Stimulated activated naive CD4-positive, alpha-beta T cell (primary cell): ENCODE data around the gene NR1H2.
"Not testable (repeated sequence)": the region's sequence is repeated elsewhere in the genome, so short reads cannot be mapped to it uniquely, and the experiment has no call there.

Experiments
- DNase-seq, 6 experiments: peaks; one replicate each; lab custom pipeline; 2025; lab: John Stamatoyannopoulos, UW

NR1H2 gene

GRCh38 chr19:50376166-50377050, at the start of gene NR1H2:
NR1H2 (plus strand) TSS chr19:50376457; CDS start chr19:50377606, 1,149 bp downstream.
- peak; percentile 89 to 96 (median 93) for DNase-seq

DNA sequence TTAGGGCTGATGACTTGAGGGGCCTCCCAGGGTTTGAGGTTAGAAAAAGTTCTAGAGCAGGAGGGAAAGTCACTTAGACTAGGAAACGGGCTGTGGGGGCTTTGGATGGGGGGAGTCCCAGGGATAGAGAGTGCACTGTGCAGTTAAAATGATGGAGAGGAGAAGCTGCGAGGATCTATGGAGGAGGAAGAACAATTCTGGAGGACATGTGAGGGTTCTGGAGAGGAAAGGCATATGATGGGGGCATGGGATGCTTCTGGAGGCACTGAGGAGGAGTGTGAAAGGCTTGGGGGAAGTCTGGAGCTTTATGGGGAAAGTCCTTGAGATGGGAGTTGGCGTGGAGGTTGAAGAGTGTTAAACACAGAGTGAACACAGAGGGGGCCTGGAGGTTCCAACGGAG, 49.2 kb upstream of the NR1H2 start:
- peak in 1 of 6 experiments; percentile 2 for DNase-seq

DNA sequence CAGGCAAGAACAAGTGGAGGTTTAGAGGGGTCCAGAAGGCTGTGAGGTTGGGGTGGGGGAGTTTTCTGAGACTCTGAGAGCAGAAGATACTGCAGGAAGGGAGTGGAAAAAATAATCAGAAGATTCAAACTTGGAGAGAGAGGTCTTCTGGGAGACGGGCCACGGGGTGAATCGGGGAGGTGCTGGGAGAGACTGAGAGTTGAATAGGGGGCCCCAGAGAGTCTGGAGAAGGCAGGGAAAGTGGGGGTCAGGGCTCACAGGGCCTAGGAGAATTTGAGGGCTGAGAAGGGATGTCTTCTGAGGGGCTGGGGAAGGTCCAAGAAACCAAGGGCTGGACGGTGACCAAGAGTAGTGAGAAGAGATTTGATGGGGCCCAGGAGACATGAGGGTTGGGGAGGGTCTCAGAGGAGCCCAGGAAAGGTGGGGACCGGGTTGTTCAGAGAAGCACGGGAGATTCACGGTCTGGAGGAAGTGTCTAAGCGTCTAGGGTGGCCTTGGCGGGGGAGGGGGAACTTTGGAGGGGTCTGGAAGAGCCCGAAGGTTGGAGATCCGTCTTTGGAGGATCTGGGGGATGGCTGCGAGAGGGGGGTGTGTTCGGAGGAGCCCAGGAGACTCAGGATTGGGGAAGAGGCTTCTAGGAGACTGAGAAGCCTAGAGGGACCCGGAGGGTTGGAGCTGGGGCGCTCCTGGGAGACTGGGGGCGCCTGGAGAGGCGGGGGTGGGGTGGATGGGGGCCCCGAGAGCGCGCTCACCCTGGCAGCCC, 48.6 kb upstream of the NR1H2 start:
- no peak for DNase-seq

- DNase-seq: peak in 2 of 6 experiments; percentile 21 to 36
These were observed 47.9 kb upstream of the NR1H2 start for GRCh38 chr19:50328224-50328872.

DNA sequence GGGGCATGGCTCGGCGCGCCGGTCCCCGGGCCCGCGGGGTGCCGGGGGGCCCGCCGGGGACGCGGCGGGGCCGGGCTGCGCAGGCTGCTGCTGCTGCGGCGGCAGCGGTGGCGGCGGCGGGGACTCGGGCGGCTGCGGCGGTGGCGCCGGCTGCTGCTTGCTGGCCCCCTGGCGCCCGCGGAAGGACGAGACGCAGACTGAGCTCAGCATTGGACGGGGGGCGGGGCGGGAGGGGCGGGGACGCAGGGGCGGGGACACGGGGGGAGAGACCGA, 47.4 kb upstream of the NR1H2 start:
- DNase-seq: no peak

GRCh38 chr19:50329146-50329925, 46.9 kb upstream of the NR1H2 start, which contains the start of gene KCNC3:
KCNC3 (minus strand) TSS chr19:50329377; CDS start chr19:50329082, 295 bp downstream.
- DNase-seq: peak; percentile 69 to 96 (median 80)

GRCh38 chr19:50329926-50330294, 46.3 kb upstream of the NR1H2 start:
- DNase-seq: not testable (repeated sequence)

GRCh38 chr19:50330365-50331078, 45.7 kb upstream of the NR1H2 start:
- peak; percentile 46 to 83 (median 60) for DNase-seq

DNA sequence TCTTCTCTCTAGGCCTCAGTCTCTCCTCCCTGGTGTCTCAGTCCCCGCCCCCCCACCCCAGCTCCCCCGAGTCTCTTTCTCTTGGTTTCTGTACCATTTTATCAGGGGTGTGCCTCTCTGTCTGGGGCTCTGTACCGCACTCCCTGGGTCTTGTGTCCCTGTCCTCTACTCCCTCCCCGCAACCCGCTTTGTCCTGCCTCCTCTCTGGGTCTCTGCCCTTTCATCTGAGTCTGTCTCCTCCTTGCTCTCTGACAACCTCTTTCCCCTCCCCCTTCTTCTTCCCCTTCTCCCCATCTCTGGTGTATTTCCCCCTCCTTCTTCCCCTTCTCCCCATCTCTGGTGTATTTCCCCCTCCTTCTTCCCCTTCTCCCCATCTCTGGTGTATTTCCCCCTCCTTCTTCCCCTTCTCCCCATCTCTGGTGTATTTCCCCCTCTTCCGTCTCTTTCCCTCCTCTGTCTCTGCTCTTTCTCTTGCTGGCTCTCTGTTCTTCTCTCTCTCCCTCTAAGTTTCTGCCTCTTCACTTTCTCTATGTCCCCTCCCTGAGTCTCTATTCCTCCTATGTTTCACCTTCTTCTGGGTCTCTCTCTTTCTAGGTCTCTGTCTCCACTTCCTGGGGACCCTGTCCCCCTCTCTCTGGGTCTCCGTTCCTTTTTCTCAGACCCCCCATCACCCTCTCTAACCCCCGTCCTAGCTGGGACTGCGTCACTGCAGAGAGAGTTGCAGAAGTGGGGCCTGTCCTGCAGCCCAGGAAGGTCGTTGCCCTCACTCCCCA, 44.9 kb upstream of the NR1H2 start:
- DNase-seq: peak in 1 of 6 experiments; percentile 16

GRCh38 chr19:50331994-50332243, 44.3 kb upstream of the NR1H2 start:
- no peak for DNase-seq

- DNase-seq: no peak
These were observed 43.8 kb upstream of the NR1H2 start for GRCh38 chr19:50332244-50333038.

DNA sequence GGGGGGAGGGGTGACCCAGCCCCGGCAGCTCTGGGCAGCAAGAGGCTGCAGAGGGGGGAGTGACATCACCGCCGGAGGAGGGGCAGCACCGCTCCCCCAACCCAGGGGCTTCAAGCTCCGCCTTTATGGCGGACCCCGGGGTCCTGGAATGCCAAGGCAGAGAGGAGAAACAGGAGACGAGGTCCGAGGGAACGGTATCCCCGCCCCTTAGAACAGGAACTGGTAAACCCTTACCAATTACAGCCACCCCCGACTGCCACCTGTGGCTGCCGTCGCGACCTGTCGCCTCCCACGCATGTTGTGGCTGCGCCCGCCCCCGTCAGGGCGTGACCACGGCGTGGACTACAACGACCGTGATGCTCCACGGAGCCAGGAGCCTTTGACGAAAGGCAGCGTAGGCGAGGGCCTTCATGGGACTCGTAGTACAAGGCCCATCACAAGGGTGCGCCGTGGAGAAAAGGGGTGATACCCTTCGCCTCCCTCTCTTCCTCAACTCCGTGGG, 43.0 kb upstream of the NR1H2 start:
- DNase-seq: peak in 5 of 6 experiments; percentile 83 to 94 (median 85)

- peak in 5 of 6 experiments; percentile 79 to 94 (median 83) for DNase-seq
These were observed 42.3 kb upstream of the NR1H2 start for GRCh38 chr19:50333737-50334617.

DNA sequence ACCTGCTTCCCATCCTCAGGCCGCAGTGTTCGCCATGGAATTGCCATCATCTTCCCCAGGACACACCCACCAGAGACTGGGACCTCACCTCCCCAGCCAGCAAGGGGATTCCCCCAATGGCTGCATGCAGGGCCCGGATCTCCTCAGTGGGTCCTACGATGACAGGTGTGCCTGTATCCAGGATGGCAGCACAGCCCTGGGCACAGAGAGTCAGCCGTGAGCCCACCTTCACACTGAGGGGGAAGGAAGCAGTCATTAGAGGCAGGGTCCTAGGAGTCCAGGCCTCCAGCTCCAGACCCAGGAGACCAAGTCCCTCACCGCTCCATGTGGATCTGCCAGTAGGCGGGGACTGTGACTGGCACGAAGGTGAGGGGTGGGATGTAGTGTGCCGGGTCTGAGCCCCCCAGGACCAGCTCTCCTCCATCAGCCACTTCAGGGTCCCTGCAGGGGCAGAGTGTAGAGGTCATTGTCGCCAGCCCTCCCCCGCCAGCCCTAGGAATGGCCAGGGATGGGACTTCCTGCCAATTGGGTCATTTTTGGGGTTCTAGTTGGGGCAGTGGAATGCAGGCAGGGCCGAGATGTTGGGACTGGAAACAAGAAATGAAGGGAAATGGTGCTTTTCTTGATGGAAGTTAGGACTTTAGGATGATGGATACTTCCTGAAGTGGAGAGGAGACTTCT, 41.4 kb upstream of the NR1H2 start:
- no peak for DNase-seq

- not testable (repeated sequence) for DNase-seq
These were observed 39.2 kb upstream of the NR1H2 start for GRCh38 chr19:50337031-50337430.

DNA sequence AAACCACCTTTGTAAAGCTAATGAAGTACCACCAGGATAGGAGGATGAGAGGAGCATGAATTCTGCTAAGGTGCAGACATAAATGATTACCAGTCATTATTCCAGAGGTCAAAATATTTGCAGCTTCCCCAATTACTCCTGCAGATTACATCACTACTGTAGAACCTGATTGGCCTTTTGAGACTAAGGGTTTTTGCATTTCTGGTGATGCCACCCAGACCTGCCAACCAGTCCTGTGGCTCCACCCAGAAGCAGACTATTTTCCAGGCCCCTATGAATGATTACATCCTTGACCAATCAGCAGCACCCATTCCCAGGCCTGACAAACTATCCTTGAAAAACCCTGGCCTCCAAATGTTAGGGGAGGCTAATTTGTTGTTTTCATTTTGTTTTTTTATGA, 35.9 kb upstream of the NR1H2 start:
- DNase-seq: no peak

DNA sequence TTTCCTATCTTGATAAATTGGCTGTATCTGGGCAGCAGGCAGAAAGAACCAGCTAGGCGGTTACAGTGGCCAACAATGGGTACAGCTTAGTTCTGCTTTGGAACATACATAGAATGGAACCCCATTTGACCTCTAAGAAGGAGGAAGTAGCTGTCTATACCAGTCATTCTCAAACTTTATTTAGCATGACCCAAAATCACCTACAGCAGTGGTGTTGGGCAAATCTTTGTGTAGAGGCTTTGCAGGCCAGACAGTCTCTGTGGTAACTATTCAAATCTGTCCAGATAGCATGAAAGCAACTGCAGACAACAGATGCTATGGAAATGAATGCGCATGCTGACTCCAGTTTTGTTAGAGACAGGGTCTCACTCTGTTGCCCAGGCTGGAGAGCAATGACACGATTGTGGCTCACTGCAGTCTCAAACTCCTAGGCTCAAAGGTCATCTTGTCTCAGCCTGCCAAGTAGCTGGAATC, 35.1 kb upstream of the NR1H2 start:
- no peak for DNase-seq
